ENCODE measurements around the gene THEMIS.
A peak's percentile ranks its signal among the peaks of the same experiment; 100 is the strongest.

Gene THEMIS

GRCh38 chr6:127858727-127859391 is 42.0 kb downstream of the THEMIS start:
- DNase-seq: no peak

GRCh38 chr6:127857051-127857637 is 43.7 kb downstream of the THEMIS start:
- no peak for DNase-seq

- DNase-seq: no peak
These were observed 45.2 kb downstream of the THEMIS start for GRCh38 chr6:127855542-127856159.

DNA sequence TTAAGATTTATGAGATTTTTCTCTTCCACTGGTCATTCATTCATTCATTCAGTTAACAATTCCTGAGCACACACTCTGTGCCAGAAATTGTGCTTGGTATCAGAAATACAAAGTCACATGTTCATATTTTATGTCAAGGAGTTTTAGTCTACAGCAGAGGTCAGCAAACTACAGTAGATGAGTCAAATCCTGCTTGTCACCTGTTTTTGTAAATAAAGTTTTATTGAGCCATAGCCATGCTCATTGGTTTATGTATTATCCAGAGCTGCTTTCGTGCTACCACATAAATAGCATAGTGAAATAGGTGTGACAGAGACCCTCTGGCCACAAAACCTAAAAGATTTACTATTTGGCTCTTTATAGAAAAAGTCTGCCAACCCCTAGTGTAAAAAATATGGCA is 46.8 kb downstream of the THEMIS start:
- DNase-seq: no peak

GRCh38 chr6:127851197-127851596 is 49.7 kb downstream of the THEMIS start:
- no peak for DNase-seq

DNA sequence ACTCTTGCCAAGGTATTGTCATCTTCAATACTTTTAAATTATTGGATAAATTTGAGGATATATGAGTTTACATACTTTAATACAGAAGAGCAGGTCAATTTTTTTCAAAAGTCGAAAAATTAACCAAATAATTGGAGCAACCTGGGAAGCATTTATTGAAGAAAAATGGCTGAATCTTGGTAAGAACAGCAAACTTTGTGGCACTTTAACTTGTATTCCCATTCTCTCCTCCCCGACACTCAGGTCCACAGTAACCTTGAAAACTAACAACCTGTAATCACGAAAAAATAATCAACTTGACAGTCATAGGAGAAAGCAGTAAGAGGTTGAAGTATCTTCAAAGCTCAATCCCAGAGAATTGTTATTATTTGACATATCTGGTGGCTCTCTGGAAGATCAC is 55.6 kb downstream of the THEMIS start:
- no peak for DNase-seq

GRCh38 chr6:127844529-127844928 is 56.3 kb downstream of the THEMIS start:
- no peak for DNase-seq

DNA sequence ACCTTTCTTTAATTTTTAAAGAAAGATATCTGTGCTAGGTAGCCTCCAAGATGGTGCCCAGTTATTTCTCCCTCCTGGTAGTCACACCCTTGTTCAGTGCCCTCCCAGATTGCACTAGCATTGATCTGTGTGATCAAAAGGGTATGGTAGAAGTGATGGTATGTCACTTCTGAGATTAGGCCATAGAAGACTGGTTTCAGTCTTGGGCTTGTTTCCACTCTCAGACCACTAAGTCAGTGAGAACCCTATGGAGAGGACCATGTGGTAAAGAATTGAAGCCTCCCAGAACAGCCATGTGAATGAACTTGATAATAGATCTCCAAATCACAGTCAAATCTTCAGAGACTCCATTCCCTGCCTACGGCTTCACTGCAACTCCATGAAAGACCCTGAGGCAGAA is 57.3 kb downstream of the THEMIS start:
- DNase-seq: no peak

- no peak for DNase-seq
These were observed 58.3 kb downstream of the THEMIS start for GRCh38 chr6:127842562-127842961.

DNA sequence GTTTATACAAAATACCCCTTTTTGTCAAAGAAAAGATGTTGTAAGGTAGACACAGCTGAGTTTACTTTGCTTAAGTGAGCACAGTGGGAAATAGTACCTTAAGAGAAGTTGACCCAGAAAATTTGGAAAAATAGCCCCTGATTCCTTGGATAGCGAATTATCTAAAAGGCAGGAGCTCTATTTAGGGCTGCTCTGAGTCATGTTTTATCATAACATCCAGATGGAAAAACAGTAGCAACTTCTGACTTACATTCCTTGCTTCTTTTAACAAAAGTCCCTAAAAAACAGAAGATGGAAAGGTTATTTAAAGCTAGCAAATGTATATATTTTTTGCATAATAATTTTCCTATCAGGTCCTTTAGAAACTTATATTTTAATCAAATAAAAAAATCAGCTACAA is 59.0 kb downstream of the THEMIS start:
- DNase-seq: no peak

DNA sequence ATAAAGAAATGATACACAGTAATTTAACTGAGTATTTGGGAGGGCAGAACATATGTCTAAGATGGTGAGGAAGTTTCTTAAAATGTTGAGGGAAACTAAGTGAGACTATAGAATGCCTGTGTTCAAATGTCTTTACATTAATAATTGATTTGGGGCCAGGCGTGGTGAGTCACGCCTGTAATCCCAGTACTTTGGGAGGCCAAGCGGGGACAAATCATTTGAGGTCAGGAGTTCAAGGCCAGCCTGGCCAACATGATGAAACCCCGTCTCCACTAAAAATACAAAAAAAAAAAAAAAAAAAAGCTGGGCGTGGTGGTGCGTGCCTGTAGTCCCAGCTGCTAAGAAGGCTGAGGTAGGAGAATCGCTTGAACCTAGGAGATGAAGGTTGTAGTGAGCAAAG is 66.7 kb downstream of the THEMIS start:
- DNase-seq: no peak

DNA sequence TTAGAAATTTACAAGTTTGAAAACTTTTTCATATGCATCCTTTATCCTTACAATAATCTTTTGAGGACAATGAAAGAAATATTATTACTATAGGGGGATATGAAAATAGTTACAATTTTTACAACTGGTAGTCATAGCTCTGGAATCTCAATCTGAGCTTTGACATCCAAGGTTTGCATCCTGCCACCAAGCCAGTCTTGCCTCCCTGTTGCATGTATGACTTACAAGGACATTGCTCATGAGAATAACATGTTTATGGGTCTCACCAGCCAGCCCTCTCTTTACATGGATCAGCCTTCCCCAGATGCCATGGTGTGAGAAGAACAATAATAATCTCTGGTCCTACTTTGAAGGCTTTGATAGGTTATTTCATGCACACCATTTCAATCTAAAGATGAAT is 67.5 kb downstream of the THEMIS start:
- DNase-seq: no peak

DNA sequence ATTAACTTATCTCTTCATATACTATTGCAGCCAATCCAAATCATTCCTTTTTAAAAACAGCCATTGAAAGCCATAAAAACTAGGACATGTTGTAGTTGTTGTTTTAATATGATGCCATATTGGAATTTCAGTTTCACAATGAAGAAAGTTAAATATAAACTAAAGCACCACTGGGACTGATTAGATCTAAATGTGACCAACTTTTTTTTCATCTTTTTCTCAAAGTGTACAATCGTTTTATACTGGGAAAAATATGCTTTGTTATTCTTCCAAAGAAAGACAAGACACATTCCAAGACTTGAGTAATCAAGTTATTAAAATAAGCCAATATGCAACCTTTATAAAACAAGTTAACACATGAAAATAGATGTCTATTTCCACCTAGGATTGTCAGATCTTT is 68.5 kb downstream of the THEMIS start:
- no peak for DNase-seq

- DNase-seq: no peak
These were observed 76.8 kb downstream of the THEMIS start for GRCh38 chr6:127824061-127824460.

GRCh38 chr6:127821431-127821830 is 79.4 kb downstream of the THEMIS start:
- no peak for DNase-seq

- no peak for DNase-seq
These were observed 82.7 kb downstream of the THEMIS start for GRCh38 chr6:127818149-127818548.

DNA sequence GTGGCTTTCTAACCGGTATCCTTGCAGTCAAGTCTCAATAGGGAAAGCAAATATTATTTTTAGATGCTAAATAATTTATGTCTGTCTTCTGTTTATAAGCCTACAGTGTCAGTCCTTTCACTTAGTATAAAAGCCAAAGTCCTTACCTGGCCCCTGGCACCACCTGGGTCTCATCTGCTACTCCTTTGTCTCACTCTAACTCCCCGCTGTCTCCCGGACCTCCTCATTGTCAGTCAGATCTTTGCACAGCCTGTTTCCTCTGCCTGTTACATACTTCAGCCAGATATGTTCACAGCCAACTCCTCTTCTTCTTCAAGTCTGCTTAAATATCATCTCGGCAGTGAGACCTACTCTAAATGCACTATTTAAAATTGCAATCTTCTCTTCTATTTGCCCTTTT is 84.2 kb downstream of the THEMIS start:
- DNase-seq: no peak

DNA sequence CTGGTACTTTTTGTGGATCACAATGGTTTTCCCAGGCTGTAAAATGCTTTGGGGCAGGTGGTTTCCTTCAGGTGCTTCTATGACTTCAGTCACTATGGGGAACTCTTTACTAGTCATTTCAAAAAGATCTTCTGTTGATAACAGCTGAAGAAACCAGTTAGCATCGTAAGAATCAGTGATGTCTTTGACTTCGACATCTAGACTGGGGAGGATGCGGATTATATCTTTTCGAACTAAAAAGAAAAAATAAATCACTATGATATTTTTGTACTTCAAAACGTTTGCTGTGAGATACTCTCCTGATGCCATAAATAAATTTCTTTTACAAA is 87.2 kb downstream of the THEMIS start:
- DNase-seq: no peak

DNA sequence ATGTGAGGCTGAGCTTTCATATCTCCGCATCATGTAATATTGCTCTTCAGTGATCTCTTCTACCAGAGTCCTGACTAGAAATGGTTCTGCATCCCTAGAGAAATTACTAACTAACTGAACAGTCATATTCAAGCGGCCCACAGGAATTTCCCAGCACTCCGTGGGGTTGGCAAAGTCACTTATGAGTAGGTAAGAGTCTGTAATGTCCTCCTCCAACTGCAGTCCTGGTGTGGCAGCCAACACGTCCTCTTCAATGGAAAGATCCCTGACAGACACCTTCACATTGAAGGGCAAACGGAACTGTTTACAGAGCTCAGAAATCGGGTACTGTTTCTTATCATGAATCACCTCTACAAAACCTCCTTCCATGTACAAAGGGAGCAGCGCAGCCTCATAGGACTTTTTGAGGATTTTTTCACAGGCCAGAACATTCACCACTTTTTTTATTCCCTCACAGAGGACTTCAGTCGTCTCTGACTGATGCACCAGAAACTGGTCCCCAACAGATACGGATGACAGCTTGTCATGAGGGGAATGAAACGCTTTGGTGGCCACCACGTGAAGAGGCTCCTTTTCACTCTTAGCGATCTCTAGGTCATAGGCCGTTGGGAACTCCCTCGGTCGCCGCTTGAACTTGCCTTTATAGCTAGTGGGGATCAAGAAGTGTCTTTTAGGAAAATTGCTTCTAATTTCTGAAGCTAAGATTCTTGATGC is 87.7 kb downstream of the THEMIS start:
- DNase-seq: peak; percentile 34

- DNase-seq: no peak
These were observed 88.8 kb downstream of the THEMIS start for GRCh38 chr6:127811900-127812570.

DNA sequence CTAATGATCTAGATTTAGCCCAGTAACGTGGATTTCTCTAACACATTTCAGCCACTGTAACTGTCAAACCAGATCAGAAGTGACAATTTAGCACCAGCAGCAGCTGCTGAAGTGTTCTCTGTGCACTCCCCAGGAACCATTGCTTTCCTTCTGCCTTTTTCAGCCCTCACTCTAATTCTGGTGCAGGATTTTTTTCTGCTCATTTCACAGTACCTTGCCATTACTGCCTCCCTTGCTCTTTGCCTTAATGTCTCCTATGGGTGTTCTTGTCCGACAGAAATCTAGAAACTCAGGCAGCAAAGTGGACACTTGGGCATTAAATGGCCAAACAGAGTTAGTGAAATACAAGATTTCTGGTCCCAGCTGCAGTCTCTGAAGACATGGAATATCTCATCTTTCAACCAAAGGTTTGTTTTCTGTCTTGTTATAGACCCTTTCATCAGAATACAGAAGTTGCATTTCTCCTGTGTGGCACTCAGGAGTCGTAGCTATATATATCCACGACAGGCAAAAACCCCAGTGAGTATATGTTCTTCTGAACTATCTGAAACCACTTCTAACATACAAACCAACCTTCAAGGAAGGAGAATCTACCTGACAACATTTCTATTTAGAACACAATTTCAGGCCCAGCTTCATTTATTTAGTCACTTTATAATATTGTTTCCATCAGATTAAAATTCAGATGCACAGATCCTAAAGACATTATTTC is 92.9 kb downstream of the THEMIS start:
- no peak for DNase-seq

DNA sequence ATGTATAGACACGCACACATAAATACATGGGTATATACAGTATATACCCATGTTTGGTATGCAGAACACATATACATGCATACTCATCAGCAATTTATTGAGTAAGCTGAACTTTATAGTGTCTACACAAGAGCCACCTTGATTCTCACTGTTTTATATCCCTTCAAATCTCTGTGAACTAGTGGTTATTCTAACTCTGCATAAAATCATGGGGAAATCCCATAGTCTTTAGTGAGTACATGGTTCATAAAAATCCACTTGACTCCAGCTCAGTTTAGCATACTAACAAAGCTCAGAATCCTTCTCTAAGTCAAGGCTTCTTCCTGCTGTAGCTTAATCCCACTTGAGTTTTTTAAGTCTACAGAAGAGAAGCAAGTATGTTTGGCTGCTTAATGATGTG is 104.1 kb downstream of the THEMIS start:
- no peak for DNase-seq

- no peak for DNase-seq
These were observed 106.5 kb downstream of the THEMIS start for GRCh38 chr6:127794405-127794804.
